OCI-LY1 (cell line): Measurements from ENCODE around the gene YKT6.

ENCODE experiments used
- H2AFZ ChIP-seq: fragments of 200-600 bp; sonication (generic), shearing (Covaris generic); 2 replicates; pipeline ENCODE4 v1.6.0; 2014; ENCODE audit warnings: antibody characterized with exemption, mild to moderate bottlenecking, low read length
- H3F3A ChIP-seq: fragments of 200-600 bp; sonication (generic), shearing (Covaris generic); 2 replicates; pipeline ENCODE4 v1.6.0; 2014; ENCODE audit warnings: mild to moderate bottlenecking, antibody characterized with exemption, low read length, moderate library complexity; ENCODE audit not compliant: insufficient read depth
- H3K27ac ChIP-seq: fragments of 200-600 bp; sonication (generic); 2 replicates; pipeline ENCODE4 v1.5.1; 2014; ENCODE audit warnings: low read length, mixed run types, mild to moderate bottlenecking, low read depth; ENCODE audit not compliant: poor library complexity, severe bottlenecking
- H3K27me3 ChIP-seq: fragments of 200-600 bp; sonication (generic); 2 replicates; pipeline ENCODE4 v1.6.0; 2014; ENCODE audit warnings: antibody characterized with exemption, mild to moderate bottlenecking, low read length, moderate library complexity; ENCODE audit not compliant: insufficient read depth
- H3K36me3 ChIP-seq: fragments of 200-600 bp; sonication (generic); 2 replicates; pipeline ENCODE4 v1.6.1; 2014; ENCODE audit warnings: mild to moderate bottlenecking, antibody characterized with exemption, low read length, moderate library complexity, mixed read lengths; ENCODE audit not compliant: insufficient read depth
- H3K4me1 ChIP-seq: fragments of 200-600 bp; sonication (generic); 2 replicates; pipeline ENCODE4 v1.5.1; 2014; ENCODE audit warnings: mild to moderate bottlenecking, low read length, moderate library complexity; ENCODE audit not compliant: insufficient read depth, severe bottlenecking
- H3K4me2 ChIP-seq: fragments of 200-600 bp; sonication (generic), shearing (Covaris generic); 2 replicates; pipeline ENCODE4 v1.6.1; 2014; ENCODE audit warnings: low read length
- H3K4me3 ChIP-seq: fragments of 200-600 bp; sonication (generic); 2 replicates; pipeline ENCODE4 v1.5.1; 2014; ENCODE audit warnings: low read length, low read depth, mild to moderate bottlenecking, mixed read lengths; ENCODE audit not compliant: poor library complexity, severe bottlenecking
- H3K79me2 ChIP-seq: fragments of 200-600 bp; shearing (Covaris generic); 2 replicates; pipeline ENCODE4 v1.6.1; 2016; ENCODE audit warnings: mixed run types, low read length, mixed read lengths; ENCODE audit not compliant: insufficient read depth
- H3K9ac ChIP-seq: fragments of 200-600 bp; sonication (generic), shearing (Covaris generic); 2 replicates; pipeline ENCODE4 v1.6.1; 2014; ENCODE audit warnings: mild to moderate bottlenecking, low read length, mixed read lengths
- H3K9me2 ChIP-seq: fragments of 200-600 bp; sonication (generic), shearing (Covaris generic); 2 replicates; pipeline ENCODE4 v1.6.1; 2014; ENCODE audit warnings: low read depth, mild to moderate bottlenecking, low read length, mixed read lengths
- H3K9me3 ChIP-seq: fragments of 200-600 bp; shearing (Covaris generic); 2 replicates; pipeline ENCODE4 v1.6.1; 2014; ENCODE audit warnings: low read length, mixed read lengths
- H4K20me1 ChIP-seq: fragments of 200-600 bp; sonication (generic), shearing (Covaris generic); 2 replicates; pipeline ENCODE4 v1.6.0; 2016; ENCODE audit warnings: mild to moderate bottlenecking, low read length; ENCODE audit not compliant: insufficient read depth
- EZH2 ChIP-seq: fragments of 200-600 bp; sonication (generic), shearing (Covaris generic); IDR thresholded peaks from 2 replicates; pipeline ENCODE4 v1.8.0; 2017; ENCODE audit warnings: borderline replicate concordance, mixed run types, mild to moderate bottlenecking, antibody characterized with exemption, low read length, moderate library complexity, mixed read lengths
- TF ChIP-seq, protein P1 (sequence below): fragments of 200-600 bp; sonication (generic), shearing (Covaris generic); IDR thresholded peaks from 2 replicates; pipeline ENCODE4 v1.5.1; 2017; ENCODE audit warnings: mild to moderate bottlenecking, antibody characterized with exemption, low read length, moderate library complexity, mixed read lengths

The YKT6 gene

DNA sequence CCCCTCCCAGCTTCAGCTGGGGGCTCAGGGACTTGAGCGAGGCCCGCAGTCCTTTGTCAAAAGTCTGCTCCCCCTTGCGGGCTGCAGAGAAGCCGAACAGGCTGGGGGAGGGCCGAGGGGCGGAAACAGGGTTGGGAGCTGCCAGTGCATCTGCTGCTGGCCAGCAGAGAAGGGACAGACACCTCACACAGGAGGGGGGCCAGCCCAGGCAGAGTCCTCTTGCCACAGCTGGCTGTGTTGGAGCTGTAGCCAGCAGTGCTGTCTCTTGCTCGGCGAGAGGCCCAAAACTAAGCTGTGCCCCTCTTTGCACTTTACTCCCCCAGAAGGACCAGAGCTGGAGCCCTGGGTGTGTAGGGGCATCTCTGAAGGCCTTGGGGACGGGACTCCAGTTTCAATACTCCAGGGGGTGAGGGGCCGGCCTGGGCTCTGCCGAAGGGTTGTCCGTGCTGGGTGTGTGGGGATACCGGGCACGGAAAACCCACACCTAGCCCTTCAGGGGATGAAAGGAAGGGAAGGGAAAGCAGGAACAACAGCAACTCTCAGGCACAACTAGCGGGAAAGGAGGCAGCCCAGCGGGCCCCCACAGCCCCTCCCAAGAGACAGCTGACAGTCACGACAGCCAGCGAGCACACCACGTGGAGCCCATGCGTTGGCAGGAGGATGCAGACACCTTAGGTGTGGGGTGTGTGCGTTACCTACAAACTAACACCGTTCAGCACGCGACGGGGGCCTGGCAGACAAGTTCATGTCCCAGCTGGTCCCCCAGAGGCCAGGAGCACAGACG lies 17.8 kb downstream of the YKT6 start:
- H3K9me3 ChIP-seq = no peaks in the 10 kb centered on the region
- no peak overlapping the region for H3K27ac ChIP-seq
- peaks cover 23% of the 10 kb centered on the region for H3K4me1 ChIP-seq
- no peaks in the 10 kb centered on the region; the same call in 1 of the 2 replicates for H3K36me3 ChIP-seq
- H3K27me3 ChIP-seq = peaks cover 7% of the 10 kb centered on the region; the same call in 1 of the 2 replicates
- H3K9me2 ChIP-seq = no peaks in the 10 kb centered on the region
- no peaks in the 10 kb centered on the region for H3F3A ChIP-seq
- TF ChIP-seq, protein P1, sequence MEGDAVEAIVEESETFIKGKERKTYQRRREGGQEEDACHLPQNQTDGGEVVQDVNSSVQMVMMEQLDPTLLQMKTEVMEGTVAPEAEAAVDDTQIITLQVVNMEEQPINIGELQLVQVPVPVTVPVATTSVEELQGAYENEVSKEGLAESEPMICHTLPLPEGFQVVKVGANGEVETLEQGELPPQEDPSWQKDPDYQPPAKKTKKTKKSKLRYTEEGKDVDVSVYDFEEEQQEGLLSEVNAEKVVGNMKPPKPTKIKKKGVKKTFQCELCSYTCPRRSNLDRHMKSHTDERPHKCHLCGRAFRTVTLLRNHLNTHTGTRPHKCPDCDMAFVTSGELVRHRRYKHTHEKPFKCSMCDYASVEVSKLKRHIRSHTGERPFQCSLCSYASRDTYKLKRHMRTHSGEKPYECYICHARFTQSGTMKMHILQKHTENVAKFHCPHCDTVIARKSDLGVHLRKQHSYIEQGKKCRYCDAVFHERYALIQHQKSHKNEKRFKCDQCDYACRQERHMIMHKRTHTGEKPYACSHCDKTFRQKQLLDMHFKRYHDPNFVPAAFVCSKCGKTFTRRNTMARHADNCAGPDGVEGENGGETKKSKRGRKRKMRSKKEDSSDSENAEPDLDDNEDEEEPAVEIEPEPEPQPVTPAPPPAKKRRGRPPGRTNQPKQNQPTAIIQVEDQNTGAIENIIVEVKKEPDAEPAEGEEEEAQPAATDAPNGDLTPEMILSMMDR = peak; percentile 40
- TF ChIP-seq EZH2 = no peak
- H2AFZ ChIP-seq = no peak overlapping the region
- no peak overlapping the region for H3K9ac ChIP-seq
- H3K4me3 ChIP-seq = no peak overlapping the region
- H3K79me2 ChIP-seq = no peaks in the 10 kb centered on the region
- H3K4me2 ChIP-seq = no peak overlapping the region
- no peaks in the 10 kb centered on the region for H4K20me1 ChIP-seq

DNA sequence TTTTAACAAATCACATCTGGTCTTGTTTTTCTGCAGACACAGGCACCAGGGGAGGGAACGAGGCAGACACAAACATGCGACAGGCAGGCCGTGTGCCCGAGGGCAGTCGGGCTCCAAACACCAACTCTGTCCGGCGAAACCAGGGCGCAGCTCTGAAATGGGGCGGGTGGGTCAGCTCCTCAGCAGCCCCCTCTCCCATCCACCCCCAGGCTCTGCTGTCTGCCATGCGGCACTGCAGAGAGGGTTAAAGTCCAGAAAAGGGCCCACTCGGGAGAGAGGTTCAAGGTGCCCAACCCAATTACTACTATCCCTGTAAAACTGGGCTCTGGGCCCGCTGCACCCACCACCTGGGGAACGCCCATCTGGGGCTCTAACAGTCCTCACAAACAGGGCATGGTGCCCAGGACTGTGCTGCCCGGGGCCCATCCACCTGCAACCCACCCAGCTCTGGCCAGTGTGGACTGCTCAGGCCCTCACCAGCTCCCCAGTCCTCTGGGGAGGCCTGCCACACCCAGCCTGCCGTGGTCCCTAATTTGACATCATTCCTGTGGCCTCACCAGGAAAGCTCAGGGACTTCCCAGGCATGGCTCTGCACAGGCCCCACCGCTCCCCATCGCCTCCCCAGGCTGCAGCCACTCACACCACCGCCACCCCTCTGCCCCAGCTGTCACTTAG lies 18.7 kb downstream of the YKT6 start:
- no peak overlapping the region for H3K9ac ChIP-seq
- no peaks in the 10 kb centered on the region for H3K9me2 ChIP-seq
- H3K4me1 ChIP-seq = peaks cover 14% of the 10 kb centered on the region
- no peaks in the 10 kb centered on the region for H4K20me1 ChIP-seq
- H3K9me3 ChIP-seq = no peaks in the 10 kb centered on the region
- H3K79me2 ChIP-seq = no peaks in the 10 kb centered on the region
- no peaks in the 10 kb centered on the region for H3F3A ChIP-seq
- H2AFZ ChIP-seq = no peak overlapping the region
- H3K27me3 ChIP-seq = peaks cover 13% of the 10 kb centered on the region; the same call in 1 of the 2 replicates
- H3K4me2 ChIP-seq = no peak overlapping the region
- H3K27ac ChIP-seq = no peak overlapping the region
- TF ChIP-seq, protein P1 = no peak
- TF ChIP-seq EZH2 = no peak
- no peak overlapping the region for H3K4me3 ChIP-seq
- no peaks in the 10 kb centered on the region for H3K36me3 ChIP-seq

DNA sequence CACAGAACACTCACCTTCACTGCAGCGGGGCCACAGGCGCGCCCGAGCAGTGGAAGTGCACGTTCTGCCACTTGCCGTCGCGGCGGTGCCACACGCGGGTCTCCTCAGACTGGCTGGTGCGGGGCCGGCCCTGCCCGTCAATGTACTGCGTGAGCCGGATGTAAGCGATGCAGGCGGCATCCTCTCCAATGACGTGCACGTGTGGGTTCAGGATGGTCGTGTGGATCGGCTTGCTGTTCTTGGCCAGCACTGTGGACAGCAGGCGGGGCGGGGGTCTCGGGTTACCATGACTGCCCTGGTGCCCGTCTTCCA lies 19.2 kb downstream of the YKT6 start:
- Histone ChIP-seq H3K4me2 (no peak overlapping the region), H3K4me1 (peaks cover 12% of the 10 kb centered on the region), H3K9me3 (no peaks in the 10 kb centered on the region), H3K9ac (no peak overlapping the region), H3K9me2 (no peaks in the 10 kb centered on the region), H3K36me3 (no peaks in the 10 kb centered on the region), H2AFZ (no peak overlapping the region), H3K4me3 (no peak overlapping the region), H3F3A (no peaks in the 10 kb centered on the region), H3K27ac (no peak overlapping the region), H3K27me3 (peaks cover 13% of the 10 kb centered on the region; the same call in 1 of the 2 replicates), H4K20me1 (no peaks in the 10 kb centered on the region), H3K79me2 (no peaks in the 10 kb centered on the region)
- TF ChIP-seq, protein P1 = no peak
- no peak for TF ChIP-seq EZH2
